T-cell (primary cell): ENCODE results near the gene VEGFA. TPM values are rescaled to one million over a fixed set of nuclear protein-coding genes. Genes with fewer than 3 reads are reported as not detected.

Experiments
- ATAC-seq, 4 experiments: fragments of 200-7000 bp in 3 of 4; fragments of 150-1000 bp in 1 of 4; cut with Tn5 transposase; replicated peaks in 1 of 4; 1 replicate in 3 of 4; 2 replicates in 1 of 4; pipeline ENCODE4 v1.10.0; 2021; ENCODE audit warnings: moderate library complexity in 3 of 4, mild to moderate bottlenecking in 2 of 4, moderate number of reproducible peaks in 1 of 4
- CTCF ChIA-PET, 2 donors: fragments of 300-600 bp; sonication (Branson Sonifier 250); formaldehyde crosslinking; loops; one replicate each; lab custom pipeline; 2022; ENCODE audit warnings: antibody characterized with exemption in 2 of 2; lab: Charles Lee
- POLR2A ChIA-PET, 2 donors: fragments of 300-600 bp; sonication (Branson Sonifier 250); formaldehyde crosslinking; loops; one replicate each; lab custom pipeline; 2022; ENCODE audit warnings: antibody characterized with exemption in 2 of 2; lab: Charles Lee
- DNase-seq, 35 experiments: peaks; one replicate each; pipeline versions ENCODE4 v3.0.0 to v3.0.0-alpha.2; 2013 to 2023
- H3K27ac ChIP-seq: one replicate; pipeline ENCODE4 v1.5.1; 2013; ENCODE audit warnings: low read length
- H3K27me3 ChIP-seq, 2 experiments: replicated peaks in 1 of 2; 1 replicate in 1 of 2; 2 replicates in 1 of 2; pipeline versions ENCODE4 v1.6.1 to v1.7.0; 2013; ENCODE audit warnings: low read length in 1 of 2, mixed read lengths in 1 of 2; ENCODE audit not compliant: control insufficient read depth in 2 of 2, insufficient read depth in 2 of 2; ENCODE audit errors: extremely low read depth in 1 of 2
- H3K36me3 ChIP-seq, 2 donors: 1 replicate in 1 of 2; 2 replicates in 1 of 2; pipeline versions ENCODE4 v1.6.1 to v1.7.0; 2013; ENCODE audit warnings: low read length in 1 of 2; ENCODE audit not compliant: control insufficient read depth in 2 of 2, insufficient read depth in 1 of 2; ENCODE audit errors: extremely low read depth in 1 of 2
- H3K4me1 ChIP-seq, 2 experiments: 1 replicate in 1 of 2; 2 replicates in 1 of 2; pipeline versions ENCODE4 v1.6.1 to v1.7.0; 2013; ENCODE audit warnings: low read length in 2 of 2, mixed read lengths in 1 of 2; ENCODE audit not compliant: insufficient read depth in 2 of 2, control insufficient read depth in 1 of 2; ENCODE audit errors: extremely low read depth in 1 of 2
- H3K4me3 ChIP-seq, 2 donors: 1 replicate in 1 of 2; 2 replicates in 1 of 2; pipeline versions ENCODE4 v1.5.1 to v1.7.0; 2013; ENCODE audit warnings: mild to moderate bottlenecking in 2 of 2, low read length in 1 of 2, moderate library complexity in 1 of 2; ENCODE audit not compliant: control insufficient read depth in 1 of 2; ENCODE audit errors: extremely low read depth in 1 of 2
- H3K9me3 ChIP-seq: 2 replicates; pipeline ENCODE4 v1.7.0; 2013
- H3K27ac Mint-ChIP-seq, 2 donors: one replicate each; pipeline ENCODE4 v1.8.0; 2020 to 2021; ENCODE audit warnings: mild to moderate bottlenecking in 2 of 2, mixed read lengths in 2 of 2
- H3K27me3 Mint-ChIP-seq, 2 donors: one replicate each; pipeline ENCODE4 v1.8.0; 2021 to 2022; ENCODE audit warnings: mixed read lengths in 2 of 2
- H3K36me3 Mint-ChIP-seq: one replicate; pipeline ENCODE4 v1.8.0; 2021; ENCODE audit warnings: mixed read lengths
- H3K4me1 Mint-ChIP-seq, 3 donors: one replicate each; pipeline ENCODE4 v1.8.0; 2020 to 2022; ENCODE audit warnings: mixed read lengths in 3 of 3, mild to moderate bottlenecking in 1 of 3
- H3K4me3 Mint-ChIP-seq, 3 donors: one replicate each; pipeline ENCODE4 v1.8.0; 2020 to 2022; ENCODE audit warnings: mild to moderate bottlenecking in 3 of 3, mixed read lengths in 3 of 3, moderate library complexity in 3 of 3
- H3K9me3 Mint-ChIP-seq, 3 donors: one replicate each; pipeline ENCODE4 v1.8.0; 2020 to 2022; ENCODE audit warnings: mixed read lengths in 3 of 3
- WGBS: methylation state at CpG from one replicate; pipeline ENCODE4 v1.1.5; 2013; ENCODE audit warnings: missing lambda C conversion rate; ENCODE audit not compliant: insufficient coverage; 5-methylcytosine and 5-hydroxymethylcytosine counted together
- total RNA-seq, 35 experiments: library from RNA in 6 of 35; stranded (reverse) in 6 of 35; fragments of 120-200 nt in 1 of 35; gene quantifications; one replicate each; pipeline versions ENCODE4 v1.2.1 to v1.2.4 and lab custom pipeline; 2013 to 2026

The VEGFA gene
- total RNA-seq, 5 donors from 2014 or later (not counting 1 experiment from before 2014, with no cell fraction given), result 1.1 to 8.9 (median 6.4) TPM

DNA sequence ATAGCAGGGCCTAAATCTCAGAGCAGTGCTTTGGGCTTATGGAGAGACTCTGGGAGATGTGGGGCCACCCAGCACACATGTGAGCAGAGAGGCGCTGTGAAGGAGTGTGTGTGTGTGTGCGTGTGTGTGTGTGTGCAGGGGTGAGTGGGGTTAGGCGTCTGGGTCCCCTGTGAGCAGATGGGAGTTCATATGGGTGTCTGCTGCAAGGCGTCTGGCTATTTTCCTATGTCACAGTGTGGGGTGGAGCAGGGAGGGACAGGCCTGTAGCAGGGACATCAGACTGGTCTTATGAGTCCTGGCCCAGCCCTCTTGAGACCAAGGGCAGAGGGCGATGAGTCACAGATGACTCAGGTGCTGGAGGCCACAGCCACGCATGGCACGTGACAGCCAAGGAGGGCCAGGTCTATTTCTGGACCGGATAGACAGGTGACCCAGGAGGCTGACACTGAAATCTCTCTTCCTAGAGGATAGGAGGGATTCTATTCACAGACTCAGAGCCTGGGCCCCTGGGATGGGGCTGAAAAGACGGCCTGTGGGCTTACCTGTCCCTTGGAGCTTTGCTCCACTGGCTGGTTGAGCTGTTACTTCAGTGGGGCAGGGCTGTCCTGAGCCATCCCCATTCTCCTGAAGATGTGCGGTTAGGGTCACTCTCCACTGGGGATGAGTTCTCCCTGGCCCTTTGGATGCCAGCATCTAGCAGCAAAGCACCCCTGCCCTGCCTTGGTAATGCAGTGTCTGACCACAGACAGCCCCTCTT lies 28.9 kb downstream of the VEGFA start:
- H3K27me3 Mint-ChIP-seq, result peaks cover 4 to 7% of the 10 kb centered on the region in 2 donors
- no peaks in the 10 kb centered on the region for H3K9me3 Mint-ChIP-seq
- POLR2A ChIA-PET, result no interaction called here
- H3K27me3 ChIP-seq, result peaks cover 0 to 12% of the 10 kb centered on the region in 2 experiments
- H3K36me3 Mint-ChIP-seq, result no peaks in the 10 kb centered on the region
- H3K4me1 Mint-ChIP-seq, result peaks cover 0 to 17% (median 12%) of the 10 kb centered on the region in 3 donors
- H3K27ac ChIP-seq, result no peak overlapping the region
- H3K4me3 ChIP-seq, result no peak overlapping the region
- H3K4me3 Mint-ChIP-seq, result no peak overlapping the region
- H3K27ac Mint-ChIP-seq, result no peak overlapping the region
- DNase-seq (peak in 2 of 35 experiments; percentile 4 to 27), ATAC-seq (no peak)
- CTCF ChIA-PET, result interaction anchor here in 1 of 2 donors (0.8 kb wide), 1 partner anchor 10 kb away, joined by 3 read pairs; no protein-coding TSS in a partner anchor
- H3K4me1 ChIP-seq, result peaks cover 2 to 11% of the 10 kb centered on the region in 2 experiments
- 72% methylated on average over 9 of the region's 10 CpGs for WGBS
- no peaks in the 10 kb centered on the region for H3K36me3 ChIP-seq
- H3K9me3 ChIP-seq, result no peaks in the 10 kb centered on the region

DNA sequence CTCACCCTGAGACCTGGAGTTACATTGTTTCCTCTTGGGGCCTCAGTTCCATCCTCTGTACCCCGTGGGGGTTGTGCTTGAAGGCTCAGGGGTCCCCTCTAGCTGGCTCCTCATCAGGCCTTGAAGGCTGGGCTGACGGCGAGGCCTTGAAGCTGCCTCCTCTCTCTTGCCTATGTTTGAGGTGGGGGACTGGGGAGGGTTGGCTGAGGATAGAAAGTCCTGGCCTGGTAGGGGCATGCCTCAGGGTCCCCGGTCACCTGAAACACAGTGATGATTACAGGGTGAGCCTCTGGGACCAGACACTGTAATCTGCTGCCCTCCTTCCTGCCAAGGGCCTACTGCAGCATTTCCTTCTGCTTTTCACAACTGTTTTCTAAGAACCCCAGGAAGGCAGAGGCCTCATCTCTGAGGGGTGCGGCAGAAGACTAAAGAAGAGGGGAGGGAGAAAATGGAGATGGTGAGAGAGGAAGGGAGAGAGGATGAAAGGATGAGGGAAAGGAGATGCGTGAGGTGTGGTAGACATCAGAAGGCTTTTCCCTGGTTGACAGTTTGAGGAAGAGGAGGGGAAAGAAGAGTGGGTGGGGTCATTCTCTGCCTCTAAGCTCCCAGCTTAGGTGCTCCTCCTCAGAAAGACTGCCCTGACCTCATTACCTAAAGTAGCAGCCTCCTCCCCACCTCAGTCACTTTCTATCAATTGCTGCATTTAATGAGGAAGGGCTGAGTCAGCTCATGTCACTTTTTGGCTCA lies 29.7 kb downstream of the VEGFA start:
- peaks cover 4 to 7% of the 10 kb centered on the region in 2 donors for H3K27me3 Mint-ChIP-seq
- H3K9me3 Mint-ChIP-seq, result no peaks in the 10 kb centered on the region
- no peak overlapping the region for H3K4me3 Mint-ChIP-seq
- H3K36me3 ChIP-seq, result no peaks in the 10 kb centered on the region
- no peaks in the 10 kb centered on the region for H3K9me3 ChIP-seq
- no peaks in the 10 kb centered on the region for H3K36me3 Mint-ChIP-seq
- 6% methylated on average over 2 of the region's 6 CpGs for WGBS
- ChIA-PET CTCF (interaction anchor here in 1 of 2 donors (0.8 kb wide), 1 partner anchor 11 kb away, joined by 3 read pairs; no protein-coding TSS in a partner anchor), POLR2A (no interaction called here)
- peak in 1 of 35 experiments; percentile 10 for DNase-seq
- no peak overlapping the region for H3K27ac ChIP-seq
- H3K4me1 Mint-ChIP-seq, result peaks cover 0 to 17% (median 12%) of the 10 kb centered on the region in 3 donors
- no peak overlapping the region for H3K4me3 ChIP-seq
- H3K27ac Mint-ChIP-seq, result peak overlapping the region in 1 of 2 donors; percentile 40
- H3K4me1 ChIP-seq, result peaks cover 2 to 11% of the 10 kb centered on the region in 2 experiments
- peaks cover 0 to 10% of the 10 kb centered on the region in 2 experiments for H3K27me3 ChIP-seq
- peak in 2 of 4 experiments; percentile 49 to 61 for ATAC-seq

DNA sequence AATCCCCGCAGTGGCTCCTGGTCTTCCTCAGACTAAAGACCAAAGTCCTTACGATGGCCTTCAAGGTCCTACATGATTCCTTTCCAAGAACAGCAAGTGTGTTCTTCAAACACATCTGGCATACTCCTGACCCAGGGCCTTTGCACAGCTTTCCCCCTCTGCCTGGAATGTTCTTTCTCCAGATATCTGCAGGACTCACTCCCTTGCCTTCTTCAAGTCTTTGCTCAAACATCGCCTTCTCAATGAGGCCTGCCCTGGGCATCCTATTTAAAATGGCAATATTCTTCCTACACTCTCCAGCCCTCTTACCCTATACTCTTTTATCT lies 30.2 kb downstream of the VEGFA start:
- Histone ChIP-seq H3K4me1 (peaks cover 2 to 11% of the 10 kb centered on the region in 2 experiments), H3K4me3 (no peak overlapping the region), H3K27me3 (peaks cover 0 to 6% of the 10 kb centered on the region in 2 experiments), H3K27ac (no peak overlapping the region), H3K36me3 (no peaks in the 10 kb centered on the region), H3K9me3 (no peaks in the 10 kb centered on the region)
- ChIA-PET CTCF (no interaction called here), POLR2A (no interaction called here)
- no peaks in the 10 kb centered on the region for H3K36me3 Mint-ChIP-seq
- no peak for DNase-seq
- H3K27me3 Mint-ChIP-seq, result peaks cover 4 to 5% of the 10 kb centered on the region in 2 donors
- peaks cover 0 to 17% (median 12%) of the 10 kb centered on the region in 3 donors for H3K4me1 Mint-ChIP-seq
- H3K9me3 Mint-ChIP-seq, result no peaks in the 10 kb centered on the region
- H3K27ac Mint-ChIP-seq, result no peak overlapping the region
- no peak for ATAC-seq
- H3K4me3 Mint-ChIP-seq, result no peak overlapping the region
- WGBS, result 100% methylated on average over 3 of the region's 3 CpGs

DNA sequence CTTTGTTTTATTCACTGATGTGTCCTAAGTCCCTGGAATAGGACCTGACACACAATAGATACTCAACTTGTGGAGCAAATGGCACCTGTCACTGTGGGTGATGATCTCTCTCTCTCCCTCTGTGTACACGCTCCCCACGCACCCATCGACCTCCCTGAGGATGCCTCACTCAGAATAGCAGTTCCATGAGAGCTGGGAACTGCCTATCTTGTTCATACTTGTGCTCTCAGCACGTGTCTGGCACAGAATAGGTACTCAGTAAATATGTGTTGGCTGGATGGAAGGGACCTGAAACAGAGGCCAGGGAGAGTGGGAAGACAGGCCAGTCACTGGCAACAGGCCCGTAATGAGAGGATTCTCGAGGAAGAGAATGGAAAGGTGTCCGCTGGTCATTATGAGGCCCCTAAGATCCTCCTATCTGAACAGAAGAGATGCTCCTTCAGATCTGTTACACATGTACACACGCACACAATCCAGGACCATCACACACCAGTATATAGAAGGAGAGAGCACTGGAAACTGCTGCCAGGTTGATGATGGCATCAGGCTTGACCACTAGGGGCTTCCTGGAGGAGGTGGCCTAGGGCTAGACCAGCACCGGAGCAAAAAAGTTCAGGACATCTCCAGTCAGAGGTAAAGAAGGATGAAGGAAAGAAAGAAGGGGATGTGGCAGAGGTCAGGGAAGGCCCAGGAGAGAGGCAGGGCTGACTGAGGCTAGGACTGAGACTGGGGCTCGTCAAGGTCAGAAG lies 30.9 kb downstream of the VEGFA start:
- Histone ChIP-seq H3K36me3 (no peaks in the 10 kb centered on the region), H3K27me3 (peaks cover 0 to 3% of the 10 kb centered on the region in 2 experiments), H3K4me3 (no peak overlapping the region), H3K4me1 (peaks cover 2 to 11% of the 10 kb centered on the region in 2 experiments), H3K27ac (no peak overlapping the region), H3K9me3 (no peaks in the 10 kb centered on the region)
- ATAC-seq (no peak), DNase-seq (no peak)
- H3K27me3 Mint-ChIP-seq, result peaks cover 4% of the 10 kb centered on the region in 2 donors
- ChIA-PET POLR2A (no interaction called here), CTCF (no interaction called here)
- H3K9me3 Mint-ChIP-seq, result no peaks in the 10 kb centered on the region
- H3K36me3 Mint-ChIP-seq, result no peaks in the 10 kb centered on the region
- H3K4me1 Mint-ChIP-seq, result peaks cover 0 to 17% (median 12%) of the 10 kb centered on the region in 3 donors
- no peak overlapping the region for H3K4me3 Mint-ChIP-seq
- WGBS, result 86% methylated on average over 4 of the region's 10 CpGs
- no peak overlapping the region for H3K27ac Mint-ChIP-seq

DNA sequence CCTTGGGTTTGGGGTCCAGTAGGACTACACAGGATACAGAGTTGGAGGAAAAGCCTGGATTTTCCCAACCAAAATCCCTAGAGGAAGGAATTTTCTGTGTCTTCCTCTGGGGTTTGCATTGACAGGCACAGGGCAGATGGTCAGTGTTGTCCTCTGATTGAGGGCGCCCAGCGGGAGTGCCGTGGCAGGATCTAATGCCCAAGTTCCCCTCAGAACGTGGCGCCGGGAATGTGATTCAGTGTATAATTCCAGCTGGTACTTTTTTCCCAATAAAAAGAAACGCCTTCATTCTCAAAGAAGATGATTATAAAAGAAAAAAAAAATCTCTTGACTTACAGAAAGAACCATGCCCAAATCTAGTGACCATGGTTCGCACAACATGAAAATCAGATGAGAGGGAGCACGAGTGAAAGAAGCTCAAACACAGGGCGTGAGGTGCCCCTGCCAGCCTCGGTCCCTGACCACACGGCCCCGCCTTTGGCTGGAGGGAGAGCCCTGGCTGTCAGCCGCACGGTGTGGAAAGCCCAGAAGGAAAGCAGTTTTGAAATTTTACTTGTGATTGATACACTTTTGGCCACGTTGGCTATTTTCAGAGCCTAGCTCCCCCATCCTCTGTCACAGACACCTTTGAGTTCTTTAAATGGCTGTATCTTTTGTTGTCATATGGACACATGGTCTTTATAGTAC lies 31.6 kb downstream of the VEGFA start:
- no peak for DNase-seq
- no peak overlapping the region for H3K4me3 Mint-ChIP-seq
- no peaks in the 10 kb centered on the region for H3K27me3 Mint-ChIP-seq
- no peak for ATAC-seq
- WGBS, result 80% methylated on average over 1 of the region's 16 CpGs
- Histone ChIP-seq H3K9me3 (no peaks in the 10 kb centered on the region), H3K4me3 (no peak overlapping the region), H3K4me1 (peaks cover 2 to 11% of the 10 kb centered on the region in 2 experiments), H3K36me3 (no peaks in the 10 kb centered on the region), H3K27me3 (no peaks in the 10 kb centered on the region), H3K27ac (no peak overlapping the region)
- H3K36me3 Mint-ChIP-seq, result no peaks in the 10 kb centered on the region
- H3K4me1 Mint-ChIP-seq, result peaks cover 0 to 17% (median 12%) of the 10 kb centered on the region in 3 donors
- H3K9me3 Mint-ChIP-seq, result no peaks in the 10 kb centered on the region
- POLR2A ChIA-PET, result no interaction called here
- CTCF ChIA-PET, result no interaction called here
- no peak overlapping the region for H3K27ac Mint-ChIP-seq
